HEK293 (cell line): ENCODE data around the gene CYP27B1.

Experiments
- KLF1 ChIP-seq: fragments of 450-650 bp; formaldehyde crosslinking; IDR thresholded peaks from 2 replicates; pipeline ENCODE4 v1.5.1; 2016; ENCODE audit warnings: missing biosample characterization, missing genetic modification characterization
- KLF8 ChIP-seq: fragments of 450-650 bp; formaldehyde crosslinking; IDR thresholded peaks from 2 replicates; pipeline ENCODE4 v1.5.1; 2016; ENCODE audit warnings: missing biosample characterization, missing genetic modification characterization
- OSR2 ChIP-seq: fragments of 450-650 bp; formaldehyde crosslinking; IDR thresholded peaks from 2 replicates; pipeline ENCODE4 v1.5.1; 2016; ENCODE audit warnings: missing biosample characterization, missing genetic modification characterization
- OVOL3 ChIP-seq: fragments of 450-650 bp; formaldehyde crosslinking; IDR thresholded peaks from 2 replicates; pipeline ENCODE4 v1.5.1; 2016; ENCODE audit warnings: missing biosample characterization, missing genetic modification characterization
- SP7 ChIP-seq: fragments of 450-650 bp; formaldehyde crosslinking; IDR thresholded peaks from 2 replicates; pipeline ENCODE4 v1.5.1; 2016; ENCODE audit warnings: missing biosample characterization, missing genetic modification characterization
- ZBTB21 ChIP-seq: fragments of 450-650 bp; formaldehyde crosslinking; IDR thresholded peaks from 2 replicates; pipeline ENCODE4 v1.5.1; 2017; ENCODE audit warnings: missing biosample characterization, missing genetic modification characterization
- ZFP41 ChIP-seq: fragments of 450-650 bp; formaldehyde crosslinking; IDR thresholded peaks from 2 replicates; pipeline ENCODE4 v1.5.1; 2016; ENCODE audit warnings: missing biosample characterization, missing genetic modification characterization, borderline replicate concordance
- ZNF10 ChIP-seq: fragments of 450-650 bp; formaldehyde crosslinking; IDR thresholded peaks from 2 replicates; pipeline ENCODE4 v1.5.1; 2017; ENCODE audit warnings: missing biosample characterization, missing genetic modification characterization
- ZNF121 ChIP-seq: fragments of 450-650 bp; formaldehyde crosslinking; IDR thresholded peaks from 2 replicates; pipeline ENCODE4 v1.5.1; 2016; ENCODE audit warnings: missing biosample characterization, missing genetic modification characterization
- ZNF155 ChIP-seq: fragments of 450-650 bp; formaldehyde crosslinking; IDR thresholded peaks from 2 replicates; pipeline ENCODE4 v1.5.1; 2016; ENCODE audit warnings: missing biosample characterization, missing genetic modification characterization
- ZNF274 ChIP-seq, 2 experiments: fragments of 200-500 bp in 1 of 2; fragments of 450-650 bp in 1 of 2; sonication (Bioruptor generic) in 1 of 2; formaldehyde crosslinking in 1 of 2; IDR thresholded peaks; 2 replicates each; pipeline versions ENCODE4 v1.5.1 to v1.6.1; 2014 to 2016; ENCODE audit warnings: borderline replicate concordance in 1 of 2, inconsistent platforms in 1 of 2, low read length in 1 of 2, missing biosample characterization in 1 of 2, missing genetic modification characterization in 1 of 2
- ZNF302 ChIP-seq: fragments of 450-650 bp; formaldehyde crosslinking; IDR thresholded peaks from 2 replicates; pipeline ENCODE4 v1.5.1; 2016; ENCODE audit warnings: missing biosample characterization, missing genetic modification characterization, low read depth
- ZNF354C ChIP-seq: fragments of 450-650 bp; formaldehyde crosslinking; IDR thresholded peaks from 2 replicates; pipeline ENCODE4 v1.5.1; 2016; ENCODE audit warnings: missing biosample characterization, missing genetic modification characterization, low read depth, borderline replicate concordance
- ZNF366 ChIP-seq: fragments of 450-650 bp; formaldehyde crosslinking; conservative IDR thresholded peaks from 2 replicates; pipeline ENCODE4 v1.5.1; 2016; ENCODE audit warnings: missing biosample characterization, missing genetic modification characterization
- ZNF391 ChIP-seq: fragments of 450-650 bp; formaldehyde crosslinking; IDR thresholded peaks from 2 replicates; pipeline ENCODE4 v1.5.1; 2016; ENCODE audit warnings: low read depth, missing biosample characterization, missing genetic modification characterization, borderline replicate concordance
- ZNF394 ChIP-seq: fragments of 450-650 bp; formaldehyde crosslinking; IDR thresholded peaks from 2 replicates; pipeline ENCODE4 v1.5.1; 2016; ENCODE audit warnings: missing biosample characterization, missing genetic modification characterization, mild to moderate bottlenecking, moderate library complexity, borderline replicate concordance
- ZNF426 ChIP-seq: fragments of 450-650 bp; formaldehyde crosslinking; IDR thresholded peaks from 2 replicates; pipeline ENCODE4 v1.5.1; 2017; ENCODE audit warnings: missing biosample characterization, missing genetic modification characterization, mild to moderate bottlenecking, inconsistent platforms, moderate library complexity
- ZNF514 ChIP-seq: fragments of 450-650 bp; formaldehyde crosslinking; IDR thresholded peaks from 2 replicates; pipeline ENCODE4 v1.5.1; 2016; ENCODE audit warnings: missing biosample characterization, missing genetic modification characterization
- ZNF529 ChIP-seq: fragments of 450-650 bp; formaldehyde crosslinking; IDR thresholded peaks from 2 replicates; pipeline ENCODE4 v1.5.1; 2017; ENCODE audit warnings: missing genetic modification characterization, missing biosample characterization; ENCODE audit not compliant: insufficient replicate concordance
- ZNF561 ChIP-seq: fragments of 450-650 bp; IDR thresholded peaks from 2 replicates; pipeline ENCODE4 v1.5.1; 2018; ENCODE audit warnings: missing biosample characterization, missing genetic modification characterization, borderline replicate concordance
- ZNF621 ChIP-seq: fragments of 450-650 bp; formaldehyde crosslinking; IDR thresholded peaks from 2 replicates; pipeline ENCODE4 v1.5.1; 2017; ENCODE audit warnings: missing biosample characterization, missing genetic modification characterization
- ZNF629 ChIP-seq: fragments of 450-650 bp; formaldehyde crosslinking; IDR thresholded peaks from 2 replicates; pipeline ENCODE4 v1.5.1; 2017; ENCODE audit warnings: missing biosample characterization, missing genetic modification characterization
- ZNF768 ChIP-seq: fragments of 450-650 bp; formaldehyde crosslinking; IDR thresholded peaks from 2 replicates; pipeline ENCODE4 v1.5.1; 2018; ENCODE audit warnings: missing biosample characterization, mild to moderate bottlenecking, missing genetic modification characterization
- ZXDB ChIP-seq: fragments of 450-650 bp; formaldehyde crosslinking; IDR thresholded peaks from 2 replicates; pipeline ENCODE4 v1.5.1; 2016; ENCODE audit warnings: missing biosample characterization, missing genetic modification characterization
- TF ChIP-seq, protein P1 (sequence below): fragments of 450-650 bp; formaldehyde crosslinking; IDR thresholded peaks from 2 replicates; pipeline ENCODE4 v1.5.1; 2016; ENCODE audit warnings: missing biosample characterization, missing genetic modification characterization
- TF ChIP-seq, protein P2 (sequence below): fragments of 450-650 bp; formaldehyde crosslinking; IDR thresholded peaks from 2 replicates; pipeline ENCODE4 v1.5.1; 2016; ENCODE audit warnings: missing biosample characterization, missing genetic modification characterization
- TF ChIP-seq, protein P3 (sequence below): fragments of 450-650 bp; formaldehyde crosslinking; IDR thresholded peaks from 2 replicates; pipeline ENCODE4 v1.5.1; 2017; ENCODE audit warnings: missing biosample characterization, missing genetic modification characterization
- TF ChIP-seq, protein P4 (sequence below): fragments of 450-650 bp; formaldehyde crosslinking; conservative IDR thresholded peaks from 2 replicates; pipeline ENCODE4 v1.5.1; 2016; ENCODE audit warnings: low read depth, missing biosample characterization, missing genetic modification characterization
- TF ChIP-seq, protein P5 (sequence below): fragments of 450-650 bp; formaldehyde crosslinking; IDR thresholded peaks from 2 replicates; pipeline ENCODE4 v1.5.0; 2017; ENCODE audit warnings: missing biosample characterization, missing genetic modification characterization, borderline replicate concordance
- TF ChIP-seq, protein P6 (sequence below): fragments of 450-650 bp; formaldehyde crosslinking; IDR thresholded peaks from 2 replicates; pipeline ENCODE4 v1.5.1; 2016; ENCODE audit warnings: missing biosample characterization, missing genetic modification characterization

CYP27B1 gene

DNA sequence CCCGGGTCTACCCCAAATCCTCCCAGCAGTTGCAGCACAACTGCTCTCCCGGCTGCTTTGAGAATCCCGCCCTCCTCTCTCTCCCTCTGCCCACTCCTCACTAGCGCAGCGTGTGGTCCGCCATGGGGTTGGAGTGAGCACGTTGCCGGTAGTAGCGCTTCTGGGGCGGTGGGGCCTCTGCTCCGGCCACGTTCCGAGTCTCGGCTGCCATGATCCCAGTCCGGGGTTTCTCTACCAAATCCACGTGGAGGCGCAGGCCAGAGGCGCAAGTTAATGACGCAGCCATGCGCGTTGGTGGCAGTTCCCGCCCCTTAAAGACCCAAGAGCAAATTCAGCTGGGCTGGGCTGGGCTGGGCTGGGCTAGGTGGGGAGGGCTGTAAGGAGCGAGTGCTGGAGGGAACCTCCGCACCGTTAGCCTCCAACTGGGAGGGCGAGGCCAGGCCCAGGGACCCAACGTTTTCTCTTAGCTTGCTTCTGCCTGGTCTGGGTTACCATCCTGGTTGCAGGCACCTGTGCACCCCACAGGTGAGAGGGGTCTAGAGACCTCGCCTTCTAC lies 5.1 kb upstream of the CYP27B1 start, which contains the start of gene METTL1 (continued):
- TF ChIP-seq, protein P1, sequence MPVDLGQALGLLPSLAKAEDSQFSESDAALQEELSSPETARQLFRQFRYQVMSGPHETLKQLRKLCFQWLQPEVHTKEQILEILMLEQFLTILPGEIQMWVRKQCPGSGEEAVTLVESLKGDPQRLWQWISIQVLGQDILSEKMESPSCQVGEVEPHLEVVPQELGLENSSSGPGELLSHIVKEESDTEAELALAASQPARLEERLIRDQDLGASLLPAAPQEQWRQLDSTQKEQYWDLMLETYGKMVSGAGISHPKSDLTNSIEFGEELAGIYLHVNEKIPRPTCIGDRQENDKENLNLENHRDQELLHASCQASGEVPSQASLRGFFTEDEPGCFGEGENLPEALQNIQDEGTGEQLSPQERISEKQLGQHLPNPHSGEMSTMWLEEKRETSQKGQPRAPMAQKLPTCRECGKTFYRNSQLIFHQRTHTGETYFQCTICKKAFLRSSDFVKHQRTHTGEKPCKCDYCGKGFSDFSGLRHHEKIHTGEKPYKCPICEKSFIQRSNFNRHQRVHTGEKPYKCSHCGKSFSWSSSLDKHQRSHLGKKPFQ (tag by site-specific recombination), result peak; percentile 35; the same call in 1 of the 2 replicates
- TF ChIP-seq ZFP41 (no peak), ZNF629 (tag by site-specific recombination) (peak; percentile 98), ZNF561 (tag by site-specific recombination) (peak; percentile 84), ZNF302 (tag by site-specific recombination) (no peak), ZXDB (peak; percentile 100), ZNF354C (tag by site-specific recombination) (no peak), SP7 (tag by site-specific recombination) (peak; percentile 93), ZNF621 (tag by site-specific recombination) (no peak), ZNF768 (tag by site-specific recombination) (no peak), ZNF514 (tag by site-specific recombination) (no peak), ZNF426 (no peak), ZNF155 (no peak), OVOL3 (tag by site-specific recombination) (peak; percentile 83), ZNF274 (IDR thresholded peaks at IDR 0.05; ENCODE audit: low read length) (no peak), ZNF274 (tag by site-specific recombination; IDR thresholded peaks at IDR 0.05; ENCODE audit: borderline replicate concordance) (no peak), ZNF529 (tag by site-specific recombination) (no peak), OSR2 (peak; percentile 40; the same call in 1 of the 2 replicates), KLF8 (tag by site-specific recombination) (peak; percentile 89), ZBTB21 (tag by site-specific recombination) (peak; percentile 95), ZNF391 (tag by site-specific recombination) (peak; percentile 75; the same call in 1 of the 2 replicates), ZNF394 (tag by site-specific recombination) (peak; percentile 79; the same call in 1 of the 2 replicates), ZNF121 (tag by site-specific recombination) (no peak; the same call in 1 of the 2 replicates), ZNF366 (tag by site-specific recombination) (peak; percentile 52; the same call in 1 of the 2 replicates), ZNF10 (tag by site-specific recombination) (peak; percentile 95), KLF1 (peak; percentile 58)
- TF ChIP-seq, protein P2, sequence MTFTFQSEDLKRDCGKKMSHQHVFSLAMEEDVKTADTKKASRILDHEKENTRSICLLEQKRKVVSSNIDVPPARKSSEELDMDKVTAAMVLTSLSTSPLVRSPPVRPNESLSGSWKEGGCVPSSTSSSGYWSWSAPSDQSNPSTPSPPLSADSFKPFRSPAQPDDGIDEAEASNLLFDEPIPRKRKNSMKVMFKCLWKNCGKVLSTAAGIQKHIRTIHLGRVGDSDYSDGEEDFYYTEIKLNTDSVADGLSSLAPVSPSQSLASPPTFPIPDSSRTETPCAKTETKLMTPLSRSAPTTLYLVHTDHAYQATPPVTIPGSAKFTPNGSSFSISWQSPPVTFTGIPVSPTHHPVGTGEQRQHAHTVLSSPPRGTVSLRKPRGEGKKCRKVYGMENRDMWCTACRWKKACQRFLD, result no peak
- TF ChIP-seq, protein P3, sequence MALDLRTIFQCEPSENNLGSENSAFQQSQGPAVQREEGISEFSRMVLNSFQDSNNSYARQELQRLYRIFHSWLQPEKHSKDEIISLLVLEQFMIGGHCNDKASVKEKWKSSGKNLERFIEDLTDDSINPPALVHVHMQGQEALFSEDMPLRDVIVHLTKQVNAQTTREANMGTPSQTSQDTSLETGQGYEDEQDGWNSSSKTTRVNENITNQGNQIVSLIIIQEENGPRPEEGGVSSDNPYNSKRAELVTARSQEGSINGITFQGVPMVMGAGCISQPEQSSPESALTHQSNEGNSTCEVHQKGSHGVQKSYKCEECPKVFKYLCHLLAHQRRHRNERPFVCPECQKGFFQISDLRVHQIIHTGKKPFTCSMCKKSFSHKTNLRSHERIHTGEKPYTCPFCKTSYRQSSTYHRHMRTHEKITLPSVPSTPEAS, result peak; percentile 38; the same call in 1 of the 2 replicates
- TF ChIP-seq, protein P4, sequence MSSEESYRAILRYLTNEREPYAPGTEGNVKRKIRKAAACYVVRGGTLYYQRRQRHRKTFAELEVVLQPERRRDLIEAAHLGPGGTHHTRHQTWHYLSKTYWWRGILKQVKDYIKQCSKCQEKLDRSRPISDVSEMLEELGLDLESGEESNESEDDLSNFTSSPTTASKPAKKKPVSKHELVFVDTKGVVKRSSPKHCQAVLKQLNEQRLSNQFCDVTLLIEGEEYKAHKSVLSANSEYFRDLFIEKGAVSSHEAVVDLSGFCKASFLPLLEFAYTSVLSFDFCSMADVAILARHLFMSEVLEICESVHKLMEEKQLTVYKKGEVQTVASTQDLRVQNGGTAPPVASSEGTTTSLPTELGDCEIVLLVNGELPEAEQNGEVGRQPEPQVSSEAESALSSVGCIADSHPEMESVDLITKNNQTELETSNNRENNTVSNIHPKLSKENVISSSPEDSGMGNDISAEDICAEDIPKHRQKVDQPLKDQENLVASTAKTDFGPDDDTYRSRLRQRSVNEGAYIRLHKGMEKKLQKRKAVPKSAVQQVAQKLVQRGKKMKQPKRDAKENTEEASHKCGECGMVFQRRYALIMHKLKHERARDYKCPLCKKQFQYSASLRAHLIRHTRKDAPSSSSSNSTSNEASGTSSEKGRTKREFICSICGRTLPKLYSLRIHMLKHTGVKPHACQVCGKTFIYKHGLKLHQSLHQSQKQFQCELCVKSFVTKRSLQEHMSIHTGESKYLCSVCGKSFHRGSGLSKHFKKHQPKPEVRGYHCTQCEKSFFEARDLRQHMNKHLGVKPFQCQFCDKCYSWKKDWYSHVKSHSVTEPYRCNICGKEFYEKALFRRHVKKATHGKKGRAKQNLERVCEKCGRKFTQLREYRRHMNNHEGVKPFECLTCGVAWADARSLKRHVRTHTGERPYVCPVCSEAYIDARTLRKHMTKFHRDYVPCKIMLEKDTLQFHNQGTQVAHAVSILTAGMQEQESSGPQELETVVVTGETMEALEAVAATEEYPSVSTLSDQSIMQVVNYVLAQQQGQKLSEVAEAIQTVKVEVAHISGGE (tag by site-specific recombination), result peak; percentile 38; the same call in 1 of the 2 replicates
- TF ChIP-seq, protein P5, sequence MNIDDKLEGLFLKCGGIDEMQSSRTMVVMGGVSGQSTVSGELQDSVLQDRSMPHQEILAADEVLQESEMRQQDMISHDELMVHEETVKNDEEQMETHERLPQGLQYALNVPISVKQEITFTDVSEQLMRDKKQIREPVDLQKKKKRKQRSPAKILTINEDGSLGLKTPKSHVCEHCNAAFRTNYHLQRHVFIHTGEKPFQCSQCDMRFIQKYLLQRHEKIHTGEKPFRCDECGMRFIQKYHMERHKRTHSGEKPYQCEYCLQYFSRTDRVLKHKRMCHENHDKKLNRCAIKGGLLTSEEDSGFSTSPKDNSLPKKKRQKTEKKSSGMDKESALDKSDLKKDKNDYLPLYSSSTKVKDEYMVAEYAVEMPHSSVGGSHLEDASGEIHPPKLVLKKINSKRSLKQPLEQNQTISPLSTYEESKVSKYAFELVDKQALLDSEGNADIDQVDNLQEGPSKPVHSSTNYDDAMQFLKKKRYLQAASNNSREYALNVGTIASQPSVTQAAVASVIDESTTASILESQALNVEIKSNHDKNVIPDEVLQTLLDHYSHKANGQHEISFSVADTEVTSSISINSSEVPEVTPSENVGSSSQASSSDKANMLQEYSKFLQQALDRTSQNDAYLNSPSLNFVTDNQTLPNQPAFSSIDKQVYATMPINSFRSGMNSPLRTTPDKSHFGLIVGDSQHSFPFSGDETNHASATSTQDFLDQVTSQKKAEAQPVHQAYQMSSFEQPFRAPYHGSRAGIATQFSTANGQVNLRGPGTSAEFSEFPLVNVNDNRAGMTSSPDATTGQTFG (tag by site-specific recombination), result no peak
- TF ChIP-seq, protein P6, sequence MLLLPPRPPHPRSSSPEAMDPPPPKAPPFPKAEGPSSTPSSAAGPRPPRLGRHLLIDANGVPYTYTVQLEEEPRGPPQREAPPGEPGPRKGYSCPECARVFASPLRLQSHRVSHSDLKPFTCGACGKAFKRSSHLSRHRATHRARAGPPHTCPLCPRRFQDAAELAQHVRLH (tag by site-specific recombination), result peak; percentile 83; the same call in 1 of the 2 replicates
